AG09309 (cell line): ENCODE results near the gene CERT1.
"Not testable (repeated sequence)": the region's sequence is repeated elsewhere in the genome, so short reads cannot be mapped to it uniquely, and the experiment has no call there.

ENCODE experiments used
- DNase-seq: peaks from one replicate; pipeline ENCODE4 v3.0.0-alpha.2; 2010; ENCODE audit warnings: low read depth
- H3K4me3 ChIP-seq: 2 replicates; pipeline ENCODE4 v1.5.1; 2011; ENCODE audit warnings: mild to moderate bottlenecking, low read depth, low read length, moderate library complexity; ENCODE audit not compliant: control insufficient read depth
- CTCF ChIP-seq: IDR thresholded peaks from 2 replicates; pipeline ENCODE4 v1.5.1; 2011; ENCODE audit warnings: mild to moderate bottlenecking, low read depth, low read length, inconsistent platforms; ENCODE audit not compliant: insufficient read depth, control insufficient read depth; ENCODE audit errors: missing control alignments

CERT1 gene

DNA sequence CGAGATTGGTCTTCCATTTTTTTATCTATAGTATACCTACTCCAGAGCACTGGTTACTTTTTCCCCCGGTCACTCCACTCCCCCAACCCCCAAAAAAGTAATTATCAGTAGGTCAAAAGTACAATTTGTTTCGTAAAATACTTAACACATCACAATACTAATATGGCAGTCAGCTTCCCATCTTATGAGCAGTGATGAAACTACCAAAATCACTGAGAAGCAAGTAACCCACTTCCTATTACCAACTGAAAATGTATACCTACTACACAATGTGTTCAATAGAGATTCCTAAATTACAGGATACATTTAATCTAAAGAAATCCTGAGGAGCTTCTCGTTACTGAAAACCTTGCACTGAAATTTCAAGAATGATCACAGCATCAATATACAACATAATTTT lies 1.9 kb downstream of the CERT1 start:
- TF ChIP-seq CTCF = no peak
- peak overlapping the region; percentile 97 for H3K4me3 ChIP-seq
- no peak for DNase-seq

DNA sequence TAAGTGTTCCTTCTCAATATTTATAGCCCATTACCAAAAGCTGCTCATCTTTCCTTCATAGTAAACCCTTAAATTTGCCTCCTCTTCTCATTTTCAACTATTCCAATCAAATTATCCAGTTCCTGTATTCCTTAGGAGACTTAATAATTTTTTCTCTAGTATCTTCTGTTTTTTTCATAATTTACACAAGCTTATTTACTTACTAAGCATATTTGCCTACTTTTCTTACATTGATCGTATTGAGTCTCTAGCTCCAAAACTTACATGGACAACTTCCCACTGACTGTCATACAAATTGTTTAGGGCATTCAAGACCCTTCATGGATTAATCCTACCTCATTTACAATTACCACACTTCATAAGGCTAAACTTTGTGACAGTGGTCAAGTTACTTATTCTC lies 3.6 kb downstream of the CERT1 start:
- TF ChIP-seq CTCF = no peak
- DNase-seq = no peak

DNA sequence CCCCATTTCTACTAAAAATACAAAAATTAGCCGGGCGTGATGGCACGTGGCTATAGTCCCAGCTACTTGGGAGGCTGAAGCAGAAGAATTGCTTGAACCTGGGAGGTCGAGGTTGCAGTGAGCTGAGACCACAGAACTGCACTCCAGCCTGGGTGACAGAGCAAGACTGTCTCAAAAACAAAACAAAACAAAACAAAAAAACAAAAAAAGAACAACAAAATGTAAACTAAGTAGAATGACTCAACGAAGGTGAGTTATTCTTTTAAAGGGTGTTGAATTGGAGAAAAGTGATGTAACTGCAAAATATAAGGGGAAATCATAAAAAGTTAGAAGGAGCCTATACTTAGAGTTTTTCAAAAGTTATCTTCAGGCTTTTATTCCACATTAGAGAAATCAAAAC lies 6.3 kb downstream of the CERT1 start:
- DNase-seq, H3K4me3 ChIP-seq: not testable (repeated sequence)

More for the DNA sequence above, 3.6 kb downstream of the CERT1 start:
- H3K4me3 ChIP-seq = no peak overlapping the region

DNA sequence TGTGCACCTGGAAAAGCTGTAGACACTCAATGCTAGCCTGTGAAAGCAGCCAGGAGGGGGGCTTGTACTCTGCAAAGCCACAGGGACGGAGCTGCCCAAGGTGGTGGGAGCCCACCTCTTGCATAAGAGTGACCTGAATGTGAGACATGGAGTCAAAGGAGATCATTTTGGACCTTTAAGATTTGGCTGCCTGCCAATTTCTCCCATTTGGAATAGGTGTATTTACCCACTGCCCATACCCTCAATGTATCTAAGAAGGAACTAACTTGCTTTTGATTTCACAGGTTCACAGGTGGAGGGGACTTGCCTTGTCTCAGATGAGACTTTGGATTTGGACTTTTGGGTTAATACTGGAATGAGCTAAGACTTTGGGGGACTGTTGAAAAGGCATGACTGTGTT lies 12.6 kb downstream of the CERT1 start:
- H3K4me3 ChIP-seq, DNase-seq: not testable (repeated sequence)

GRCh38 chr5:75498208-75498777 lies 13.1 kb downstream of the CERT1 start:
- no peak for TF ChIP-seq CTCF
- H3K4me3 ChIP-seq = no peak overlapping the region
- DNase-seq = no peak

DNA sequence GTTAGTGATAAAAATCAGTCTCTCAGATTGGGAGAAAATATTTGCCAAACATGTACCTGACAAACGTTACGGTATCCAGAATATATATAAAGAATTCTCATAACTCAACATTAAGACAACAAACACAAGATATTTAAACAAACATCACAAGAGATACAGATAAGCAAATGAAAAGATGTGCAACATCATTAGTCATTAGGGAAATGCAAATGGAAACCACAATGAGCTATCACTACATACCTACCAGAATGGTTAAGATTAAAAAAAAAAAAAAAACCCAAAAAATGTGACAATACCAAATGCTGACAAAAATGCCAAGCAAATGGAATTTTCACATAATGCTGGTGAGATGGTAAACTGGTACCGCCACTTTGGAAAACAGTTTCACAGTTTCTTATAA lies 15.4 kb downstream of the CERT1 start:
- TF ChIP-seq CTCF = no peak
- no peak overlapping the region for H3K4me3 ChIP-seq
- no peak for DNase-seq

DNA sequence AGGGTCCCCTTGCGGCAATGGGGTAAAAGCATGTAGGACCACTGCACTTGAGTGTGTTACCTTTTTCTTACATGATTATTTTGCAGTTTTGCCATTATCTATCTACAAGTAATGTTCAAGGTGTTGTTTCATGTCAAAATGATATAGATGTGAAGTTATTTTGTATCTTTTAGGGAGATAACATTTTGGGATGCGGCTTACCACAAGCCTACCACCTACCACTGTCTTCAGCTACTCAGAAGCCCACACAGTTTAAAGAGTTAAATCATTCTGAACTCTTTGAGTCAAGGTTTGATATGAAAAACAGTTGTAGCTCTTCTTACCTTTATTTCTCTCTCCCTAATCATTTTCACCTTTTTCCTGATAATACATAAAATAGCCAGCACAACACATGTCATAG lies 19.8 kb downstream of the CERT1 start:
- no peak for TF ChIP-seq CTCF
- H3K4me3 ChIP-seq = no peak overlapping the region
- DNase-seq = no peak

DNA sequence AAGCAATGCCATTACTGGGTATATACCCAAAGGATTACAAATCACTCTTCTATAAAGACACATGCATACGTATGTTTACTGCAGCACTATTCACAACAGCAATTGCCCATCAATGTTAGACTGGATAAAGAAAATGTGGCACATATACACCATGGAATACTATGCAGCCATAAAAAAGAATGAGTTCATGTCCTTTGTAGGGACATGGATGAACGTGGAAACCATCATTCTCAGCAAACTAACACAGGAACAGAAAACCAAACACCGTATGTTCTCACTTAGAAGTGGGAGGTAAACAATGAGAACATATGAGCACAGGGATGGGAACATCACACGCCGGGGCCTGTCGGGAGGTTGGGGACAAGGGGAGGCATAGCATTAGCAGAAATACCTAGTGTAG lies 21.6 kb downstream of the CERT1 start:
- DNase-seq, H3K4me3 ChIP-seq: not testable (repeated sequence)
